ENCODE measurements around the gene MAP4K2.

- TF ChIP-seq CTCF (conservative IDR thresholded peaks at IDR 0.05) (no peak), EZH2 (IDR thresholded peaks at IDR 0.05; ENCODE audit: low read depth) (no peak)
Observed at GRCh38 chr11:64814712-64815187, 11.7 kb upstream of the MAP4K2 start.
